Neural crest cell (in vitro differentiated cells): ENCODE data around the gene EWSR1. TPM values are rescaled to one million over a fixed set of nuclear protein-coding genes. Genes with fewer than 3 reads are reported as not detected.

Source experiments
- DNase-seq: peaks from one replicate; pipeline ENCODE4 v3.0.0; 2021; ENCODE audit warnings: low read depth, mixed read lengths, low spot score
- H3K27ac Mint-ChIP-seq: one replicate; pipeline ENCODE4 v1.8.0; 2021; ENCODE audit warnings: mild to moderate bottlenecking, mixed read lengths; ENCODE audit not compliant: unreplicated experiment
- H3K27me3 Mint-ChIP-seq: 2 replicates; pipeline ENCODE4 v1.8.0; 2021; ENCODE audit warnings: low read depth, mild to moderate bottlenecking, mixed read lengths
- H3K36me3 Mint-ChIP-seq: 2 replicates; pipeline ENCODE4 v1.8.0; 2021; ENCODE audit warnings: low read depth, mild to moderate bottlenecking, mixed read lengths
- H3K4me1 Mint-ChIP-seq: 2 replicates; pipeline ENCODE4 v1.8.0; 2021; ENCODE audit warnings: mixed read lengths
- H3K4me3 Mint-ChIP-seq: one replicate; pipeline ENCODE4 v1.8.0; 2021; ENCODE audit warnings: mild to moderate bottlenecking, mixed read lengths
- H3K9me3 Mint-ChIP-seq: 2 replicates; pipeline ENCODE4 v1.8.0; 2021; ENCODE audit warnings: mixed read lengths
- CTCF ChIP-seq: fragments of 200-600 bp; sonication (generic); conservative IDR thresholded peaks from 2 replicates; pipeline ENCODE4 v1.5.0; 2021; ENCODE audit warnings: antibody characterized with exemption, mild to moderate bottlenecking
- total RNA-seq: library from RNA; stranded (reverse); gene quantifications from 2 replicates; pipeline ENCODE4 v1.2.1, GENCODE V29; 2021

Gene EWSR1
- total RNA-seq, 1 donor from 2014 or later, result 483 TPM

- Mint-ChIP-seq H3K9me3 (no peaks in the 10 kb centered on the region), H3K4me1 (no peaks in the 10 kb centered on the region), H3K27me3 (no peaks in the 10 kb centered on the region), H3K36me3 (no peaks in the 10 kb centered on the region), H3K27ac (no peak overlapping the region), H3K4me3 (no peak overlapping the region)
- DNase-seq, result no peak
- no peak for TF ChIP-seq CTCF
Observed at GRCh38 chr22:29254286-29254660, 13.8 kb upstream of the EWSR1 start.

GRCh38 chr22:29255064-29255621 is 12.9 kb upstream of the EWSR1 start:
- no peaks in the 10 kb centered on the region for H3K4me1 Mint-ChIP-seq
- H3K36me3 Mint-ChIP-seq, result no peaks in the 10 kb centered on the region
- H3K27ac Mint-ChIP-seq, result no peak overlapping the region
- no peak for TF ChIP-seq CTCF
- H3K9me3 Mint-ChIP-seq, result no peaks in the 10 kb centered on the region
- no peak for DNase-seq
- H3K4me3 Mint-ChIP-seq, result no peak overlapping the region
- H3K27me3 Mint-ChIP-seq, result no peaks in the 10 kb centered on the region

- Mint-ChIP-seq H3K4me1 (no peaks in the 10 kb centered on the region), H3K9me3 (no peaks in the 10 kb centered on the region), H3K36me3 (no peaks in the 10 kb centered on the region), H3K27ac (no peak overlapping the region), H3K4me3 (no peak overlapping the region), H3K27me3 (no peaks in the 10 kb centered on the region)
- DNase-seq, result no peak
- TF ChIP-seq CTCF, result no peak
Observed at GRCh38 chr22:29256606-29257325, 11.3 kb upstream of the EWSR1 start.

GRCh38 chr22:29257751-29258181 is 10.3 kb upstream of the EWSR1 start:
- peak overlapping the region; percentile 18 for H3K4me3 Mint-ChIP-seq
- H3K36me3 Mint-ChIP-seq, result no peaks in the 10 kb centered on the region
- H3K27me3 Mint-ChIP-seq, result no peaks in the 10 kb centered on the region
- H3K9me3 Mint-ChIP-seq, result no peaks in the 10 kb centered on the region
- TF ChIP-seq CTCF, result no peak
- H3K4me1 Mint-ChIP-seq, result no peaks in the 10 kb centered on the region
- DNase-seq, result no peak
- H3K27ac Mint-ChIP-seq, result no peak overlapping the region

- DNase-seq, result no peak
- Mint-ChIP-seq H3K9me3 (no peaks in the 10 kb centered on the region), H3K27ac (no peak overlapping the region), H3K36me3 (no peaks in the 10 kb centered on the region), H3K27me3 (no peaks in the 10 kb centered on the region), H3K4me3 (peak overlapping the region; percentile 18), H3K4me1 (no peaks in the 10 kb centered on the region)
- no peak for TF ChIP-seq CTCF
Observed at GRCh38 chr22:29258407-29259252, 9.4 kb upstream of the EWSR1 start.
